Activated CD4-positive, alpha-beta T cell treated with anti-CD3 and anti-CD28 coated beads, Interleukin-2, Interleukin-6, amounts not matched to agents 100 ng/mL and 50 ng/mL, durations not matched to agents 16 hours and 8 hours (primary cell): ENCODE measurements around the gene PPP4C.

ENCODE experiments used
- DNase-seq: peaks from one replicate; pipeline ENCODE4 v3.0.0-alpha.2; 2020

PPP4C gene

DNA sequence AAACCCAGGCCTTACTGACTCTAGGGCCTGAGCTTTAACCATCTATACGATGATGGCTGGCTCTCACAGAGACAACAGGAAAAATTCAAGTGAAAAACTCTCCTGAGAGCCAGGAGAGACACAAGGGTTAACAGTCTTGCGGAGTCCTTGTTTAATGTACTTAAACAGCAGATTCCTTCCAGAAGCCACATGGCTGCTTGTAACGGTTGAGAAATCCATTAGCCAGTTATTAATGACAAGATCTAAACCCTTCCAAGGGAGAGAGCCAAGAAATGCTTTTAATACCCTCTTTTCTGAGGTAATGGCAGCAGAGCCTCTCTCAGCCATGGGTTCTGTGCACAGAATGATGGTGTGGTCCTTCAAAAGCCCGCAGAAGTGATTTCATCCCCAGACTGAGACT is 15.4 kb upstream of the PPP4C start:
- DNase-seq, result no peak

DNA sequence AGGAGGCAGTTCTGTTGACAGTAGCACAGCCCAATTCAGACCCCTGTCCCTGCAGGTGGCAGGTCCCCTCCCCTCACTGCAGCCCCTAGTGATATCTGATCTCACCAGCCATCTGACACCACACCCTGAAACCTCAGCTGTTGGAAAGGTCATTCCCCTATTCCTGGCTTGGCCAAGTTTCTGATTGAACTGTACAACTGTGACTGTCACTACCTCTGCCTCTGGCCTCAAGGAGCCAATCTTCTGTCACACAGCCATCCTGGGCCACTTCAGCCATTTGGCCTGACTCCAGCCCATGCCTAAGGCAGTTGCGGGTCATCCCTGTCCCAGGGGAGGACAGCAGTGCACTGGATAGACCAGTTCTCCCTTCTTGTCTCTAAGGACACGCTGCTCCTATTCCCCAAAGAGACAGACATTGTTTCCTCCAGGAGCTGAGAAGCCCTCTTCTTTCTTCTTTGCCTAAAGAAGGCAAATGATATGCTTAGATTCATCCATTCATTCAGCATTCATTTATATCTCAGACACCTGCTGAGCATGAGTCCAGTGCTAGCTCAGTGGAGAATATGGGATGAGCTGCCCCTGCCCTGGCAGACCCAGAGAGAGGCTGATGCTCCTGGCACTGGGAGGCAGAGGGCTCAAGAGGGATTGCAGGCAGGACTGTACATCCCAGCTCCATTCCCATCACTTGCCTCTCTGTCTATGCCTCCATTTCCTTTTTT is 14.8 kb upstream of the PPP4C start:
- no peak for DNase-seq

DNA sequence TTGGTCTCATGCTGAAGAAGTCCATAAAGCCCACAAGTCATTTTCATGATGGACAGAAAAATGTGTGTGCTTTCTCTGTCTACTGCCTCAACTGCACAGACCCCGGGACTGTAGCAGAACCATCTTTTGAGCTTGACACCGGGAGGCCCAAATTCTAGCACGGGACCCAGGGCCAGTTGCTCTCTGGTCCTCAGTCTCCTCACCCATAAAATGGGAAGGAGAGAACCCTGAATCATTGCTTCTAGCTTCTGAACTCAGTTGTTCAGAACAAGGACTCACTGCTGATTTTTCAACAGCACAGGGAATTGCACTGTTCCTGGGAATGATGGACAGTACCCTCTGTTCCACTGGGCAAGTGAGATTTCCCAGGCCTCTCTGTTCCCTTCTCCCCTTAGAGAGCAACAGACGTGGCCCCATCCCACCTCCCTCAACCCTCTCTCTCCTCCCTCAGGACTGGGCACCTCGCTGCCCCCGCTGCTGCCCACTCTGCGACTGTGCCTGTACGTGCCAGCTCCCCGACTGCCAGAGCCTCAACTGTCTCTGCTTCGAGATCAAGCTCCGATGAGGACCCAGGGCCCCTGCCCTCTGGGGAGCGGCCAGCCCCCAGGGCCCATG is 12.4 kb upstream of the PPP4C start:
- DNase-seq, result no peak

DNA sequence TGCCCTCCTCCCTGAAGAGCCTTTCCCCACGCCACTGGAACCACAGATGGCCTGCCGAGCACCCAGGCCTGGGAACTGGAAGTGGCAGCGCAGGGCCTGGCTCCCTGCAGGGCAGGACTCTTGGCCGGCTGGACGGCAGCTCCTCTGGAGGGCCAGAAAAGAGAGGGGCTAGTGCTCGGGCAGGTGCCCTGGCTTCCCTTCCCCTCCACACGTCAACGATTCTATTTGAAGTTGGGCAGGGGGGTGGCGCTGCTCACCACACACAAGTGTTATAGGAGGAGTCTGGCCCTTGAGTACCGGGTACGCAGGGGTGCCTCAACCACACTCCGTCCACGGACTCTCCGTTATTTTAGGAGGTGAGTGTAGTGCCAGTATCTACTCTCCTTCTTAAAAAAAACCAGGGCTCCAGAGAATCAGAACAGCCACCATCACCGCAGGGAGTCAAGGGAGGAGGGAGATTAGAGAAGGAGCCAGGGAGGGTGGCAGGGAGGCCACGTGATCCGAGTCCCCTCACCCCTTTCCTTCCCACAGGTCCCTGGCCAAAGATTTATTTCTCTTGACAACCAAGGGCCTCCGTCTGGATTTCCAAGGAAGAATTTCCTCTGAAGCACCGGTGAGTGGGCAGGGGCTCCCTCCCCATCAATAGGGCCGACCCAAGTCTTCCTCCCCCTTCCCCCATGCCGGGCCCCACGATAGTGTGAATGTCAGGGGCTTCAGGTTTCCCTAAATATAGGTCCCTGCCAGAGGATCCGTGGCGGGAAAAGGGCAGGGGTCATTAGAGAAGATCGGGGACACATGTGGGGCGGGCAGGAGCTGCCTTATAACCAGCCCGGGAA is 11.7 kb upstream of the PPP4C start:
- peak; percentile 87 for DNase-seq

DNA sequence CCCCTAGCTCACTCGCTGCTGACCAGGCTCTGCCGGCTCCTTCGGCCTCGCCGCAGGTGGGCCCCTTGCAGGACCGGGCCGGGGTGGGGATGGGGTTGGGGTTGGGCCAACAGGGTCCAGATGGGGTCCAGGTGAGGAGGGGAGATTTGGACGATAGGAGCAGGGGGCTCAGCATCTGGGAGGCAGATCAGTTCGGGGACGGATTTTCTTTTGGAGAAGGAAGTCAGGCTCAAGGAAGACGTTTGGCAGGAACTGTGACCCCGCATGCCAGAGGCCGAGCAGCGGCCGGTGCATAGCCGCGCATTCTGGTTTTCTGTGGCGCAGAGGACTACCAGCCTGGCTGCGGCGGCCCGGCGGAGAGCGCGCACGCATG is 11.1 kb upstream of the PPP4C start:
- DNase-seq, result no peak

DNA sequence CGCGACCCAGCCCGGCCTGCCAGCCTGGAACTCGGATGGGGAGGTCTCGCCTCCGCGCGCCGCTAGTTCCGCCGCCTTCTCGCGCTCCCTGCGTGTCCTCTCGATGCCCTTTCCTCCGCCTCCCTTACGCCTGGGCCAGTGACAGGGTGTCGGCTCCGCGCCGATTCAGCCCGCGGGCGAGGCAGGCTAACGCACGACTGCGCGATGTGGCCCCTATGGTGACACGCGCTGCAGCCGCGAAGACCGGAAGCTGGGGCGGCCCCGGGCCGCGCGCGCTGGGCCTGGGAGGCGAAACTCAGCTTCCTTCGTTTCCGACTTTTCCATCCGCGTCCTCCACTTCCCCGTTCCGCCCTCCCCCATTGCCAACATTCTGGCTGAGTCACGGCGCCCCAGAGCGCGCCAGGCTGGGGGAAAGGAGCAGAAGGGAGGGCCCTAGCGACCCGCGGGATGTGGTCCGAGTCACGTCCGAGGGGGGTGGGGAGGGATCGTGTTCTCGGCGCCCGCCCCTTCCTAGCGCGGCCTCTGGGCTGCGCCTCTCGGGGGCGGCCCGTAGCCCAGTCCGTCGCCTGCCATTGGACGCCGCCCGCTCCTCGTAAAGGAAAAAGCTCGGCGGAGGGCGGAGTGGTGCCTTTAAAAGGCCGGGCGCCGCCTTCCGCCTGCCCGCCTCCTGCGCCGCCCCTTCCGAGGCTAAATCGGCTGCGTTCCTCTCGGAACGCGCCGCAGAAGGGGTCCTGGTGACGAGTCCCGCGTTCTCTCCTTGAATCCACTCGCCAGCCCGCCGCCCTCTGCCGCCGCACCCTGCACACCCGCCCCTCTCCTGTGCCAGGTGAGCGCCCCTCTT is 10.5 kb upstream of the PPP4C start, which contains the start of gene ALDOA:
Gene ALDOA, plus strand, starts transcription at position 659 of the 841 bp plus-strand sequence. CDS start 1,138 bp downstream, outside the sequence.
- DNase-seq, result peak; percentile 98

DNA sequence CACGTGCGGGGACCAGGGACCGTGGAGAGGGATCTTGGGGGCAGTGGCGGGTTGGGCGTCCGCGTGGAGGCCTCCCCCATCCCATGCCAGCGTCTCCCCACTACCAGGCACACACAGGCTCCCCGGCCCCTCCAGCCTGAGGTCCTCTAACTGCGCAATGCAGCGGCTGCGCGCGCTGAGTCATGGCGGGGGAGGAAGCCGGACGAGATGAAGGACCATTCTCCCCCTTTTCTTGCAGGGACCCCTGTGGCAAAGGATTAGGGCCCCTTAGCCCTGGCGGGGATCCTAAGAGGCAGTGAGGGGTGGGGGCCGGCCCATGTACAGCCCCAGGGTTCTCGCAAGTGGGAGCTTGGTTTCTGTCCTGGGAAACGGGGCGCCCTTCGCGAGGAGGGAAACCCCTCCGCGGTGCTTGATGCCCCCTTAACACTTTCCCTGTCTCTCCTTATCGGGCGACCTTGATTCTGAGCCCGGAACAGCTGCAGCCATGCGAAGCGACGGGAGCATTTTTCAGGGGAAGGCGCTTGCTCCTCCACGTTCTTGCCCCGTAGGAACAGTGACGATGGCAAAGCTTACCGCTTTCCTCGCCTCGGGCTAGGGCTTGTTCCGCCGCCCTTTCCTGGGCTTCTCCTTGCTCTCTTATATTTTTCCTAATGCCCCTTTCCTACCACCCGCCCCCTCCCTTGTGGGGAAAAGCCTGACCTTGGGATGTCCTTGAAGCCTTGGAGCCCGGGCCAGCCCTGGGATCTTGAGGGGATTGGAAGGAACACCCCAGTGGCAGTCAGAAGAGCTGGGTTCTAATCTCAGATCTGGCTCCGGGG is 9.6 kb upstream of the PPP4C start:
- no peak for DNase-seq

DNA sequence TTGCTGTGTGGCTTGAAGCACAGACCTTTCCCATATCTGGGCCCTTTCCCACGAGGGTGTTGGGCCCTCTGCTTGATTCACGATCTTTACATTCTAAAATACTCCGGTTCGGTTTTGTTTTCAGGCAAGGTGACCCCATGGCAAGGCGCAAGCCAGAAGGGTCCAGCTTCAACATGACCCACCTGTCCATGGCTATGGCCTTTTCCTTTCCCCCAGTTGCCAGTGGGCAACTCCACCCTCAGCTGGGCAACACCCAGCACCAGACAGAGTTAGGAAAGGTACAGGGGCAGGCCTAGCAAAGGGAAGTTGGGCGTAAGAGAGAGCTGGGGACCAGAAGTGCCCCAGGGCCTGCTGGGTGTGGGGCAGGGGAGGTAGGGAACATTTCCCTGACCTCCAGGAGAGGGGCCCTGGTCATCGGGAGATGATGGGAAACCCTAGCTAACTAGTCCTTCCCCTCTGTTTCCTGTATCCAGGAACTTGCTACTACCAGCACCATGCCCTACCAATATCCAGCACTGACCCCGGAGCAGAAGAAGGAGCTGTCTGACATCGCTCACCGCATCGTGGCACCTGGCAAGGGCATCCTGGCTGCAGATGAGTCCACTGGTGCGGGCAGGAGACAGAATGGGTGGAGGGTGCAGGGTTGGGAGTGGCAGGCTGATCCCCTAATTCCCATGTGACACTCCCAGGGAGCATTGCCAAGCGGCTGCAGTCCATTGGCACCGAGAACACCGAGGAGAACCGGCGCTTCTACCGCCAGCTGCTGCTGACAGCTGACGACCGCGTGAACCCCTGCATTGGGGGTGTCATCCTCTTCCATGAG is 8.8 kb upstream of the PPP4C start:
- no peak for DNase-seq

DNA sequence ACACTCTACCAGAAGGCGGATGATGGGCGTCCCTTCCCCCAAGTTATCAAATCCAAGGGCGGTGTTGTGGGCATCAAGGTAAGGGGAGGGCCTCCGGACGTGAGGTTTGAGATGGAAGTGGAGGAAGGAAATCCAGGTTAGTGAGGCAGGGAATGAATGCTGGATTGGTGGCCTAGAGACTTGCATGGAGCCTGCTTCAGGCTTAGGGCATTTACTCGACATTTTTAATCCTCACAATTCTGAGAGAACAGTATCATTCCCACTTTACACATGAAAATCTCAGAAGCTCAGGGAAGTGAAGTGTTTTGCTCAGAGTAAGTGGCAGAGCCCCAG is 8.2 kb upstream of the PPP4C start:
- DNase-seq, result no peak

DNA sequence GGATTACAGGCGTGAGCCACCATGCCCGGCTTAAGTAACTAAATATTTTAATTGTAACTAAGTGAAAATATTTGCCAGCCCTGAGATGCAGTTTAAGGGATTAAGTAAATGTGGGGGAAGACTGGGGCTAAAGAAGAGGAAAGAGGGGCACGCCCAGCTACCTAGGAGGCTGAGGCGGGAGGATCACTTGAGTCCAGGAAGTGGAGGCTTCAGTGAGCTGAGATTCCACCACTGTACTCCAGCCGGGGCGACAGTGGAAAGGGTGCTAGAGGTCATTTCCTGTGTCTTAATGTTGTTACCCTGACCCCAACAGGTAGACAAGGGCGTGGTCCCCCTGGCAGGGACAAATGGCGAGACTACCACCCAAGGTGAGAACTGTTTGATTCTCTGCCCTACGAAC is 7.5 kb upstream of the PPP4C start:
- no peak for DNase-seq

DNA sequence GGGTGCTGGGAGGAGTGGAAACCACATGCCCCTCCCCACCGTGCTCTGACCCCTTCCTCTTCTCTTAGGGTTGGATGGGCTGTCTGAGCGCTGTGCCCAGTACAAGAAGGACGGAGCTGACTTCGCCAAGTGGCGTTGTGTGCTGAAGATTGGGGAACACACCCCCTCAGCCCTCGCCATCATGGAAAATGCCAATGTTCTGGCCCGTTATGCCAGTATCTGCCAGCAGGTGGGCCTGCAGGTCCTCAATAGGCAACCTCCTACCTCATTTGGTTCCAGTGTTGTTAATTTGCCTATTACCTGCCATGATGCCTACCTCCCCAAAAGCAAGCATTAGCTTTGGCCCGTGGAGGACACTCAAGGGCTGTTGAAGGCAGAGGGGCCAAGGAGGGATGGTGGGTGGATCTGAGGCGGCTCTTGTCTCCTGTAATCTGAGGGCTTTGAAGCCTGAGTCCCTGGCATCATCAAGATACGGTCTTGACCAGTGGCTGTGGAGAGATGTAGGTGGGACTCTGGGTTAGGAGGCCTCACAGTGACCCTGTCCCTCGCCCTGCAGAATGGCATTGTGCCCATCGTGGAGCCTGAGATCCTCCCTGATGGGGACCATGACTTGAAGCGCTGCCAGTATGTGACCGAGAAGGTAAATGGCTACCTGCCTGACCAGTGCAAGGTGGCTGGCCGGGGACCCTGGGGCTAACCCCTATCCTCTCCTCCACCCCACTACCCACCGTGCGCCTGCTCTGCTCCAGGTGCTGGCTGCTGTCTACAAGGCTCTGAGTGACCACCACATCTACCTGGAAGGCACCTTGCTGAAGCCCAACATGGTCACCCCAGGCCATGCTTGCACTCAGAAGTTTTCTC is 6.8 kb upstream of the PPP4C start:
- peak; percentile 55 for DNase-seq

DNA sequence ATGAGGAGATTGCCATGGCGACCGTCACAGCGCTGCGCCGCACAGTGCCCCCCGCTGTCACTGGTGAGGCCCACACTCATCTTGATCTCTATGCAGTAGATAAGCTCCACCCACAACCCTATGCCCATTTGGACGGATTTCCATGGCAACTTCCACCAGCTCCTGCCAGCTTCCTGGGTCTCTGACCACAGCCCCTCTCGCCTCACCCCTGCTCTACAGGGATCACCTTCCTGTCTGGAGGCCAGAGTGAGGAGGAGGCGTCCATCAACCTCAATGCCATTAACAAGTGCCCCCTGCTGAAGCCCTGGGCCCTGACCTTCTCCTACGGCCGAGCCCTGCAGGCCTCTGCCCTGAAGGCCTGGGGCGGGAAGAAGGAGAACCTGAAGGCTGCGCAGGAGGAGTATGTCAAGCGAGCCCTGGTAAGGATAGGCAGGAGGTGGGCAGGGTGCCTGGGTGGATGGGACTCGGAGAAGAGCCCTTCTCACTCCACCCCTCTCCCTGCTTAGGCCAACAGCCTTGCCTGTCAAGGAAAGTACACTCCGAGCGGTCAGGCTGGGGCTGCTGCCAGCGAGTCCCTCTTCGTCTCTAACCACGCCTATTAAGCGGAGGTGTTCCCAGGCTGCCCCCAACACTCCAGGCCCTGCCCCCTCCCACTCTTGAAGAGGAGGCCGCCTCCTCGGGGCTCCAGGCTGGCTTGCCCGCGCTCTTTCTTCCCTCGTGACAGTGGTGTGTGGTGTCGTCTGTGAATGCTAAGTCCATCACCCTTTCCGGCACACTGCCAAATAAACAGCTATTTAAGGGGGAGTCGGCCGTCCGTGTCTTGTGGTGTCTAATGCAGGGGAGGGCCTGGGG is 6.0 kb upstream of the PPP4C start:
- DNase-seq, result no peak

DNA sequence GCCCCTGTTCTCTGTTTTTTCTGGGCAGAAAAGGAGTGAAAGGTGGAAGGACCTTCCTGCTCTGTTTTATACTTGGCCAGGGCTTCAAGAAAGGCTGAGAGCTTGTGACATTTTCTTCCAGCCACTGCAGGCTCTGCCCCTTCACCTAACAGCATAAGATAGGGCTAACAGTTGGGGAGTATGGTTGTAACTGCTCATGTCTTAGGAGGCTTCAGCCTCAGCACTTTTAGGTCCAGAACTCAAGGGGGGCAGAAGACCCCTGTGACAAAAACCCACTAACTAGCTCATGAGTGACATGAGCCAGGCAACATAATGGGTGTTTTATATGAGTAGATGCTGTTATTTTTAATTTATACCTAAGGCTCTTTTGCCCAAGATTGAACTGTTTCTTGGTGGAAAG is 5.3 kb upstream of the PPP4C start:
- no peak for DNase-seq

DNA sequence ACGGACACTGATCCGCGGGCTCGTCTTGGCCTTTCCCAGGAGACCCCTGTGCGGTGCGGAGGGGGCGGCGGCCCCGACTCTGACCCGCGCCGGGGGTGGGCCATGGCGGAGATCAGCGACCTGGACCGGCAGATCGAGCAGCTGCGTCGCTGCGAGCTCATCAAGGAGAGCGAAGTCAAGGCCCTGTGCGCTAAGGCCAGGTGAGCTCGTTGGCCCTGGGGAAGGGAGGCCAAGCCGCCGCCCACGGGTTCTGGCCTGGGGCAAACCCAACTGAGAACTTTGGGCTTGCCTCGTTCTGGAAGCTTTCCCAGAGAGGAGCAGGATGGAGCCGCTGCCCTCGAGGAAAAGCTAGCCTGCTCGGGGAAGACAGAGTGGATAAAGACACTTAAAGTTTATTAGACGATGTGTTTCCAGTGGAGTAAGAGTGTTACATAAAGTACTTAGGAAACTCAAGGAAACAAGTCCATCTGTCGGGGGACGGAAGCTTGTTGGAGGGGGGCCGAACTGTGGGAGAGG is 540 bp downstream of the PPP4C start:
- no peak for DNase-seq

DNA sequence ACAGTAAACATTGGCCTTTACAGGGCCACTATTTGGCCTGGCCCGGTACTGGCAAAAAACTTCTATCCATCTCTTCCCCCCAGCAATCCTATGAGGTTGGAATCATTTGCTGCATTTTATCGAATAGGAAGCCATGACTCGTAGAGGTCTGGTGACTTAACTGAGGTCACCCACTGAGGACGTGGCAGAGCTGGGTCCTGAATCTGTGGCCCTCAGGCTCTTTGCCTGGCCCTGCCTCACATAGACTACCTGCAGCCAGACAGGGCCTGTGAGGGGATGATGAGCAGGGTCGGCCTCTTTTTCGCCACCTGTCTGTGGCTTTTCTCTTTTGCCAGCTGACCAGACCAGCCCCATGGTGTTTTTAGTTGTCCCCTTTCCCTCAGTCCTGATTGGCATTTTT is 1.9 kb downstream of the PPP4C start:
- DNase-seq, result no peak

DNA sequence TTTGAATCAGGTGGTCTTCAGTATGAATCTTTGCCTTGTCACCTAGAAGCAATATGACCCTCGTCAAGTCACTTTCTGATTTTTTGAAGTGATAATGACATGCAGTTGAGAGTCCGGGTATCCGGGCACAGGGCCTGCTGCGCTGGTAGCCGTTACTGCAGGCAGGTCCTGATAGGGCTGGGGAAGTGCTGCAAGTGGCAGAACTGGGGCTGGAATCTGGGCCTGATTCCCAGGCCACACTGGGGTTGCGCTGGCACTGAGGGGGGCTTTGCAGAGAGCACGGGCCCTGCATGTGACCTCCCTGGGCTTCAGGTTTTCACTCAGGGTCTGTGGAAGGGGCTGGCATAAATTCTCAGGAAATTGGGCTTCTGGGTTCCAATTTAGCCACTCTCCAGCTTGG is 3.0 kb downstream of the PPP4C start:
- DNase-seq, result no peak

DNA sequence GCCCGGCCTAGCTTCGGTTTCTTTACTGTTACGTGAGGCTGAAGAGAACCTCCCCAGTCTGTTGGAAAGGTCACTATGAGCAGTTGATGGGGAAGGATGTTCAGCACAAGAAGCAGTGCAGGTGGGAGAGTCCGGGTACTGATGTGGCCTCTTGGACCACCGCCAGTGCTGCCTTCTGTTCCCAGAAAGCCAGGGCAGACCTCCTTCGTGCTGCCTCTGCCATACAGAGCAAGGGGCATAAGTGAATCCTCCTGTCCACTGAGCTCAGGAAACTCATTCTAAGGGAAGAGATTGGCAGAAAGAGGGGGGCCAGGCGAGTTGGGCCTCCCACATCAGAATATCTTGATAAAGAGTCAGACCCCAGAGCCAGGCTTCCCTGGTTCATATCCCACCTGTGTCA is 3.7 kb downstream of the PPP4C start:
- DNase-seq, result no peak

DNA sequence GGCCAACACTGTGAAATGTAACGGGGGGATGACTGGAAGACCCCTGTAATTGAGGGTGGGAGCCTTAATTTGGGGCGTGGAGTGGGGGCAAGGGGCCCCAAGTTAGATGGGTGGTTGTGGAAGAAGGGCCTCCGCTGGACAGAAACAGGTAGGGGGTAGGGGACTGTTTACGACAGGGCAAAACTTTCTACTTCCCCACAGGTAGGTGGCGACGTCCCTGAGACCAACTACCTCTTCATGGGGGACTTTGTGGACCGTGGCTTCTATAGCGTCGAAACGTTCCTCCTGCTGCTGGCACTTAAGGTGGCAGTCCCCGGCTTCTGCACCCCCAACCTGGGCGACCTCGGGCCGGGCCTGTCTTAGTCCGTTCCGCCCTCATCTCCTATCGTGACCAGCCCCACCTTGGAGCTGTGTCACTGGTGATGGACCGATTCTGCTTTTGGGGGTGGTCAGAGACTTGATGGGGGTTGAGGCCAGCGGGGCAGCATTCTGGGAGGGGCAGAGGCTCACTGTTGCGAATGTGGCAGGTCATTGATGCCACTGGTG is 6.8 kb downstream of the PPP4C start:
- no peak for DNase-seq
